HG02678 (cell line): Measurements from ENCODE around the gene FUT8.

Source experiments
- ATAC-seq: cut with Tn5 transposase; IDR thresholded peaks from one replicate; pipeline ENCODE4 v1.9.1; 2021; ENCODE audit warnings: mild to moderate bottlenecking, moderate library complexity; ENCODE audit not compliant: unreplicated experiment

The FUT8 gene

GRCh38 chr14:65751510-65751909 lies 339.0 kb downstream of the FUT8 start:
- no peak for ATAC-seq

DNA sequence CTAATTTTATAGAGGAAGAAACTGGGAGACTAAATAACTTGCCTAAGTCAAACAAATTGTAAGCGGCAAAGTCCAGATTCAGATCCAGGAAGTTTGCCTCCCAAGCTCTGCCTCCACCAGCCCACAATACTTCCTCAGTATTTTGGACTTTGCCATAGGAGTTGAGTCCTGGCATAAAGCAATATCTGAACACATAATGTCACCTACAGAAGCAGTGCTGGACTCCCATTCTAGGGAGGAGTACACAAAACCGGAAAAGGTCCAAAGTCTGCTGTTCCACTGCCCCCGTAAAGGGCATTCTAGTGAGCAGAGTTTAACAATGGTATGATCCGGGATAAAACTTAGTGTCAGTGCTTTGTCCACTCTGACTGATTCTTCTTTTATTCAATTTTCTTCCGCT lies 340.5 kb downstream of the FUT8 start:
- no peak for ATAC-seq

GRCh38 chr14:65755331-65755730 lies 342.8 kb downstream of the FUT8 start:
- no peak for ATAC-seq

GRCh38 chr14:65756880-65757279 lies 344.4 kb downstream of the FUT8 start:
- ATAC-seq: no peak

DNA sequence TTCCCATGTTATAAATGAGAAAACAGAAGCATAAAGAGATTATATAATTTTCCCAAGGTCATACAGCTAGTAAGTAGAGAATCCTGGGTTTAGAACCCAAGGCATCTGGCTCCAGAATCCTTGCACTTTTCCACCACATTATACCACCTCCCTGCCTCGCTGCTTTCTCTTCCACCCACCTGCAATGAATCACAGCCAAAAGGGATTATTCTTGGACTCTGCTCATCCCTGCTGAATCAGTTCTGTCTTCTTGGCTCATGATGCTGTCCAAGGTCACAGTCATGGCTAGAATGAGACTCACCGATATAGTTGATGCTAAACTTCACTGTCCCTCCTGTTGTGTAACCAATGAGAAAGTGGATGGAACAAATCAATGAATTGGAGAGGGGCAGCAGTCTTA lies 356.6 kb downstream of the FUT8 start:
- ATAC-seq: no peak

DNA sequence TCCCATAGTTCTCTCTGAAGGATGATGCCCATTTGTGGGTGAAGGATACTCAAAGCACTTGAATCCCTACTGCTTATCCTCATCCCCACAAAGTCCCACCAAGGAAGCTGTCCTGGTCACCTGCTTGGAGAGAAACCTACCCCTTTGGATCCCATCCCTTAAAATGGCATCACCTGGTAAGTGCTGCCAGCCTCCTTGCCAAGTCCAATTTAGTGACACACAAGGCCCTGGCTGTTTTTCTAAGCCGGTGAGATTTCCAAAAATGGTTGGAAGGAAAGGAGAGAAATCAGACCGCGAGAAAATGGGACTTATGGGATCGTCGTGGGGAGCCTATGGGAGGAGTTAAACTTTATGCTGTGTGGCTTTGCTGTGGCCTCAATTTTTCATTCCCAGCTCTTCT lies 358.2 kb downstream of the FUT8 start:
- no peak for ATAC-seq

DNA sequence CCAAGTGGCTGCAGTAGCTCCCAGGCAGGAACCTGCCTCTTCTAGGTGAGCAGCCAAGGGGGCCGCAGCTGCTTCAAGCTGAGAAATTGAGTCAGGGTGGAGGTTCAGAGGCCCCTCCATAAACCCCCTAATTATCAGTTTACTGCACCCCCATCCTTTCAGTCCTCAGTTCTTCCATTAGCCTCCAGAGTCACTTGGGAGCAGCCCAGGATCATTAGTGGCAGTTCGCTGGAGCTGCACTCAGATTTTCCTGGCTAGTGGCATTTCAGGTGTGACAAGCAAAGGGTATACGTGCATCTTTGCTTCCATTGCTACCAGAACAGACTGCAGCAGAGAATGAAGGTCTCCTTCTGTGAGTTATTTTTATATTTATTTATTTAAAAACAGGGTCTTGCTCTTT lies 358.7 kb downstream of the FUT8 start:
- ATAC-seq: no peak

DNA sequence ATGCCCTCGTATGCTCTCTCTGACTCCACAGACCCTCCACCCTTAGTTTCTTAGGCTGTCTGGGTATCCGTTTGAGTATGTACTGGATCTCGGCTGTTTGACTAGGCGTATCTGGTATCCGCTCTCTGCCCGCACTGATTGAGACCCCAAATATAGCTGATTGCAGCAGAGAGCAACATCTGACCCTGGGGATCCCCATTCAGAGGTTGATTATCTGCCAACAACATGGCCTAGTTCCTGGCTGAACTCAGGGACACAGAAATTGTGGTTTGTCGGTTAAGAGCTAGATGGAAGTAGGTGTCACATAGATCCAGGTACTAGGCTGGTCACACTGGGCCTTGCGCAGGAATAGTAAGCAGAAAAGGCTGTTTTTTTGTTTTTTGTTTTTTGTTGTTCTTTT lies 359.9 kb downstream of the FUT8 start:
- ATAC-seq: no peak

- ATAC-seq: no peak
Observed at GRCh38 chr14:65772921-65773574, 360.5 kb downstream of the FUT8 start.

GRCh38 chr14:65774041-65774440 lies 361.5 kb downstream of the FUT8 start:
- no peak for ATAC-seq

DNA sequence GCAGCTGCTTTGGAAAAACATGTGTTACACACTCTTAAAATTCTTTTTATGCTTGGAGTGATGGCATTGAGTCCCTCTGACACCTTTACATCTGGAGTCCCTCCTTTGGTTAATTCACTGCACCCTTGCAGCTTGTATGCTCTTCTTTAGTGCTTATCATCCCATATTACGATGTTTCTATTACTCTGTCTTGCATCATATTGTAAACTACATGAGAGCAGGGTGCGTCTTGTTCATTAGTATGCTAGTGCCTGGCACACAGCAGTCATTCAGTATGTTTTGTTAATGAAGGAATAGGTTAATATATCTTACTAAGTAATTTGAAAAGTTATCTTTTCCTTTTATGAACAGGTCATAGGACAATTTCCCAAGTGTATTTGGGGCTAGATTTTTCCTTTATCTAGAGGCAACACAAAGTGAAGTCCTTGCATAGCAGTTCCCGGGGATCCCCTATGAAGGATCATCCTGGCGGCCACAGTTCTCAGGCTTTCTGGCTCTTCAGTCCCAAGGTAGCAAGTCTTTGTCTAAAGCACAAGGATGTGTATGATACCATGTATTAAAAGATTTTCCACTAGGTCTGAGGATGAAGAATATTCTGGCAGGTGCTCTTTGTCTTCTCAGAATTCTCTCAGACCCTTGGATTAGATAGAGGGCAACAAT lies 363.8 kb downstream of the FUT8 start:
- ATAC-seq: no peak

DNA sequence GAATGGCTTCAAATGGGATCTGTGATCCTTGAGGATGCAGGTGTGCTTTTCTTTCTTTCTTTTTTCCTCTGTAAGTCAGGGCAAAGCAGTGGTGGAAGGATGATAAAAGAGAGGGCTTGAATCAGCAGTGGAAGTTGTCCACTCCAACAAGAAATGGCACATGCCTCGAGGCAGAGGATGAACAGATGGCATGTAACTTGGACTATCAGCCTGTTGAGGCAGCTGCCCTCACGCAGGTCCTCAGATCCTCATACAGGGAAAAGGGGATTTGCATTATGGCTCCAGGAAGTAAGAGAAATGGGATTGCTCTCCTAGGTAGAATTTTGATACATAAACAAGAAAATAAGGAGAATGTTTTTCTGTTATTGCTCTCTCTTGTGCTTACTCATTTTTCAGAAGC lies 368.0 kb downstream of the FUT8 start:
- no peak for ATAC-seq

- ATAC-seq: no peak
Observed at GRCh38 chr14:65783101-65783500, 370.6 kb downstream of the FUT8 start.

DNA sequence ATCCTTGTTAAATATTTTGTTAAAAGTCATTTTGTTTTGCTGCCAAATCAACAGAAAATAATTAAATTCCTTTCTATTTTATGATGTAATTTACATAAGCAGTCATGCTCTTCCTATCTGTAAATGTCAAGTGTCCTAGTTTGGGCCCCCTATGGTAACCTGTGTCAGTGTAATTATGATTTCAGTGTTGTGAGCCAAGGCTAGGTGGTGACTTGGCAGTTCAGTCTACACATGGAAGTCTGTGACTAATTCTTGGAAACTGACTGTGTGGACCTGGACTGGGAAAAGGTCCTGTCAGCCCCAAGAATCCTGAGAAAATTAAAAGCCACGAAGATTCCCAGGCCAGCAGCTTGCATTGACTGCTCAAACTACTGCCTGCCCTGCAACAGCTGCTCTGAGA lies 371.0 kb downstream of the FUT8 start:
- no peak for ATAC-seq

GRCh38 chr14:65784574-65784973 lies 372.0 kb downstream of the FUT8 start:
- no peak for ATAC-seq

GRCh38 chr14:65787461-65787860 lies 374.9 kb downstream of the FUT8 start:
- ATAC-seq: no peak

DNA sequence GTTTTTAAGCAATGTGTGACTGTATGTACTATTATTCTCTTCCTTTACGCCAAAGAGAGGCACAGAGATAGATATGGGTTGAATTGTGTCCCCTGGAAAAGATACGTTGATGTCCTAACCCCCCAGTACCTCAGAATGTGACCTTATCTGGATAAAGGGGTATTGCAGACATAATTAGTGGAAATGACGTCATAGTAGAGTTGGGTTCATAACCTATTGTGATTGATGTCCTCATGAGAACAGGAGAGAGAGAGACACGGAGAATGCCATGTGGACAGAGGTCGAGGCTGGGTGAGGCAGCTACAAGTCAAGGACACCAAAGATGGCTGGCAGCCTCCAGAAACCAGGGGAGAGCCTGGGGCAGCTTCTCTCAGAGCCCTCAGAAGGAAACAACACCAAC lies 376.3 kb downstream of the FUT8 start:
- no peak for ATAC-seq

GRCh38 chr14:65789363-65789762 lies 376.8 kb downstream of the FUT8 start:
- no peak for ATAC-seq

- no peak for ATAC-seq
Observed at GRCh38 chr14:65790172-65790815, 377.8 kb downstream of the FUT8 start.

DNA sequence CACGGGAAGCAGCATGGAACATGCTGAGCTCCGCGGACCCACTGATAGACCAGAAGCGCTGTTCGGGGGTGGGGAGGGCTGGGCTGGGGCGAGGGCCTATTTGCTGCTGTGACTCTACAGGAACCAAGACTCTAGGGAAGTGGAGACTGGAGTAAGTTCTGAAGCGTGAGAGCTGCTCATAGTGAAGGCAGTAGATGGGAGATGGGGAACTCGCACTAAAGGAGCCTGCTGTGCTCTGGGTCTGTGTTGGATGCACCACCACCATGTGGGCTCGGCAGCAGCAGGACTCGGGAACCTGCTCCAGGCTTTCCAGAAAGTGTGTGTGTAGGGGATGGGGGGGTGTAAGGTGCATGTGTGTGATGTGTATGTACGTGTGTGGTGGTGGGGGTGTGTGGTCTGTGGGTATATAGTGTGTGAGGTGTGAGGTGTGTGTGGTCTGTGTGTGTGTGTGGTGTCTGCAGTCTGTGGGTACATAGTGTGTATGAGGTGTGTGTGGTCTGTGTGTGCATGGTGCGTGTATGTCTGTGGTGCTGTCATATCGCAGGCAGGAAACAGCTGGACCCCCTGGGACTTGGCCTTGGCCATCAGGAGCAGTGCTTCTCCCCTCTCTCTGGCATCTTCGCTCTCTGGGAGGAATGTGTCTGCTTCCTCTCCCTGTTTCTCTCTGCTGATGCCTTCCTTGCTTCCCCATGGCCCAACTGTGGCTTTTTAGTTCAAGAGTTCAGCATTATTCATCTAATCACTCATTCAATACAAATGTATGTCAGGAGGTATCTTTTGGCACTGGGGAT lies 378.9 kb downstream of the FUT8 start:
- no peak for ATAC-seq

DNA sequence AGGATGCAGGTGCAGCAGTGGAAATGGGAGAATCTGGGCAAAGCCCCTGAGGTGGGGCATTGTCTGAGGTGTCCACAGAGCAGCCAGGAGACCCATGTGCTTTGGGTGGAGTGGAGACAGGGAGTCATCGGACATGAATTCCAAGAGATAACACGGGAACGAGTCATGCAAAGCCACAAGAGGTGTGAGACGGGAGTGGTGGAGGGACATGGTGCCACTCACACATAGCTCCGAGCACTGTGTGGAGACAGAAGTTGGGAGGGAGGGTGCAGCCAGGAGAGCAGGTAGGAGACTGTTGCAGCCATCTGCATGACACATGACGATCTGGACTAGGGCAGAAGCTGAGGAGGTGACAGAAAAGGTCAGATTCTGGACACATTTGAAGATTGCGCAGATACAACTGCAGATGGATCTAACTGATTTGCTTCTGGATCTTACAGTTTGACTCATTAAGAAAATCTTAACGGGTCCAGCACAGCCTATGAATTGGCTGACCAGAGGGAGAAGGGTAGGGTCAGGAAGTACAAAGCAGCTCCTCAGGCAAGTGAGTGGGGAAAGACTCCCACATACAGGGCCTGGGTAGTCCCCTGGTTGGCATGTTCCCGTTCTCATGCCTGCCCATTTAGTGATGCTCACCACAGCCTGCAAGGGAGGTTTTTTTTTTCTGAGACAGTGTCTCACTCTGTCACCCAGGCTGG lies 379.8 kb downstream of the FUT8 start:
- no peak for ATAC-seq
